ENCODE results near the gene ZNF335. TPM values are rescaled to one million over a fixed set of nuclear protein-coding genes. Genes with fewer than 3 reads are reported as not detected.

The ZNF335 gene
- polyA plus RNA-seq, 1 experiment = 9.9 TPM

DNA sequence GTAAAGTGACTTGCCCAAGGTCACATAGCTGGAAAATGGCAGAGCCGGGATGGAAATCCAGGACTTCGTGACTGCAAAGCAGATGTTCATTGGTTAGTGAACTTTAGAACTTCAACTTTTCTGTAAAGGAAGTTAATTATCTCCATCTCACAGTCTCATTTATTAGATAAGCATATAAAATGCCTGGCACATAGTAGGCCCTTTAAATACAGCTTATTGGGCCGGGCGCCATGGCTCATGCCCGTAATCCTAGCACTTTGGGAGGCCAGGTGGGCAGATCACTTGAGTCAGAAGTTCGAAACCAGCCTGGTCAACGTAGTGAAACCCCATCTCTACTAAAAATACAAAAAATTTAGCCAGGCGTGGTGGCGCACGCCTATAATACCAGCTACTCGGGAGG, 35.0 kb upstream of the ZNF335 start:
- DNase-seq (ENCODE audit: low read depth) = no peak
- TF ChIP-seq, protein P1, sequence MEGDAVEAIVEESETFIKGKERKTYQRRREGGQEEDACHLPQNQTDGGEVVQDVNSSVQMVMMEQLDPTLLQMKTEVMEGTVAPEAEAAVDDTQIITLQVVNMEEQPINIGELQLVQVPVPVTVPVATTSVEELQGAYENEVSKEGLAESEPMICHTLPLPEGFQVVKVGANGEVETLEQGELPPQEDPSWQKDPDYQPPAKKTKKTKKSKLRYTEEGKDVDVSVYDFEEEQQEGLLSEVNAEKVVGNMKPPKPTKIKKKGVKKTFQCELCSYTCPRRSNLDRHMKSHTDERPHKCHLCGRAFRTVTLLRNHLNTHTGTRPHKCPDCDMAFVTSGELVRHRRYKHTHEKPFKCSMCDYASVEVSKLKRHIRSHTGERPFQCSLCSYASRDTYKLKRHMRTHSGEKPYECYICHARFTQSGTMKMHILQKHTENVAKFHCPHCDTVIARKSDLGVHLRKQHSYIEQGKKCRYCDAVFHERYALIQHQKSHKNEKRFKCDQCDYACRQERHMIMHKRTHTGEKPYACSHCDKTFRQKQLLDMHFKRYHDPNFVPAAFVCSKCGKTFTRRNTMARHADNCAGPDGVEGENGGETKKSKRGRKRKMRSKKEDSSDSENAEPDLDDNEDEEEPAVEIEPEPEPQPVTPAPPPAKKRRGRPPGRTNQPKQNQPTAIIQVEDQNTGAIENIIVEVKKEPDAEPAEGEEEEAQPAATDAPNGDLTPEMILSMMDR (IDR thresholded peaks at IDR 0.05; ENCODE audit: insufficient read depth, low read depth, low read length) = no peak
- POLR2A ChIA-PET = no interaction called here
- peaks cover 49% of the 10 kb centered on the region for H3K27me3 ChIP-seq (ENCODE audit: control insufficient read depth, insufficient read depth, low read length)
- CTCF ChIA-PET = interaction anchor here (0.6 to 1.9 kb wide), 2 partner anchors 20 to 368 kb away, joined by 3 to 6 read pairs; no protein-coding TSS in a partner anchor
- no peak overlapping the region for H3K4me3 ChIP-seq (ENCODE audit: low read depth, low read length)
- H3K36me3 ChIP-seq (ENCODE audit: control insufficient read depth, insufficient read depth, low read length) = no peaks in the 10 kb centered on the region

DNA sequence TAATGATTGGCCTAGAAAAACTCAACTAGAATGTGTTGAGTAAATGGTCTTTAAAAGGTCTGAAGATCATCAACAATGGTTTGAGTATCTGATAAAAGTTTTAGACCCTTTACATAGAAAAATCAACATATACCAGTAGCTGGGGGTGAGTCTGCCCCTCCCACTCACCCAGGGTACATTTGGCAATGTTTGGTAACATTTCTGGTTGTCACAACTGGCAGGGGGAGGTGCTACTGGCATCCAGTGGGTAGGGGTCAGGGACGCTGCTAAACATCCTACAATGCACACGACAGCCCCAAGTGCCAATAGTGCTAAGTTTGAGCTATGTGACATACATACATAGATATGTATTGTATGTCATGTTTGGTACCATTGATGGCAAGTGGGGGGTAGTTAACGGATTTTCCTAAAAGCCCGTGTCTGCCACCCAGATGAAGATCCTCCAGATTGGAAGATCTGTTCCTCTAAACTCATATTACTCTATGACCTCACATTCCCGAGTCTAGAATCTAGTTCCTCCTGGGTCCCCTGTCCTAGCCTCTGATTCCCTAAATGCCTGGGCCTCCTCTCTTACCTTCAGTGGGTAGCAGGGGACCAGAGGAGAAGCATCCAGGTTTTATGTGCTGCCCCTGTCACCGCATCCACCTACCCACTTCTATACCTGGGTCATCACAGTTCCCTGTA, 34.2 kb upstream of the ZNF335 start:
- CTCF ChIA-PET = interaction anchor here (0.6 to 3.4 kb wide), 2 partner anchors 8 to 369 kb away, joined by 3 to 25 read pairs; no protein-coding TSS in a partner anchor
- H3K36me3 ChIP-seq (ENCODE audit: control insufficient read depth, insufficient read depth, low read length) = no peaks in the 10 kb centered on the region
- H3K4me3 ChIP-seq (ENCODE audit: low read depth, low read length) = no peak overlapping the region
- TF ChIP-seq, protein P1 (IDR thresholded peaks at IDR 0.05; ENCODE audit: insufficient read depth, low read depth, low read length) = no peak
- POLR2A ChIA-PET = no interaction called here
- no peak for DNase-seq (ENCODE audit: low read depth)
- peaks cover 47% of the 10 kb centered on the region for H3K27me3 ChIP-seq (ENCODE audit: control insufficient read depth, insufficient read depth, low read length)

DNA sequence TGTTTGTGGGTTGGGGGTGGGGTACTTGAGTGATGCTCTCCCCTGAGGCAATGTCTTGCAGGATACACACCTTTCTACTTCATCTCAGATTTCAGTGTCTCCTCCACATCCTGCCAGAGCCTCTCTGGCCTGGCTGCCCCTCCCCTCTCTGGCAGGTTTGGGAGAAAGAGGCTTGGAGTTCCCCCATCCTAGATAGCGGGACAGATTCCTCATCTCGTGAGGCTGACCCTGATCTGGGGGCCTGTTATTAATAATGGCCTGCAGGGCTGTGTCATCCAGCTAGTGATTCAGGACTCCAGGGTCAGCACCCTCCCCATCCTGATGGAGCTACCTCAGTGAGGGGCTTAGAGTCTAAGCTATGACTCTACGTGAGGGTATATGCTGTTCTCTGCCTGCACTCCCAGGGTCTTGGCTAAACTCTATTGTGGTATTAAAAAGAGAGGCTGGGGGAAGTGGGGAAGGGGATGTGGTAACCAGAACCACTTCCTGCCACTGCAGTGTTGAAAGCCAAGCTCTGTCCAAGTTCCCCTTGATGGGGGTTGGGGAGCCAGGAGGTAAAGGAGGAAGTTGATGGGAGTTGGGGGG, 33.0 kb upstream of the ZNF335 start:
- CTCF ChIA-PET = interaction anchor here (0.7 to 3.4 kb wide), 4 partner anchors 9 to 1568 kb away, joined by 3 to 25 read pairs (median 4); no protein-coding TSS in a partner anchor
- TF ChIP-seq, protein P1 (IDR thresholded peaks at IDR 0.05; ENCODE audit: insufficient read depth, low read depth, low read length) = no peak
- H3K4me3 ChIP-seq (ENCODE audit: low read depth, low read length) = no peak overlapping the region
- H3K27me3 ChIP-seq (ENCODE audit: control insufficient read depth, insufficient read depth, low read length) = peaks cover 40% of the 10 kb centered on the region
- DNase-seq (ENCODE audit: low read depth) = no peak
- no peaks in the 10 kb centered on the region for H3K36me3 ChIP-seq (ENCODE audit: control insufficient read depth, insufficient read depth, low read length)
- POLR2A ChIA-PET = no interaction called here

DNA sequence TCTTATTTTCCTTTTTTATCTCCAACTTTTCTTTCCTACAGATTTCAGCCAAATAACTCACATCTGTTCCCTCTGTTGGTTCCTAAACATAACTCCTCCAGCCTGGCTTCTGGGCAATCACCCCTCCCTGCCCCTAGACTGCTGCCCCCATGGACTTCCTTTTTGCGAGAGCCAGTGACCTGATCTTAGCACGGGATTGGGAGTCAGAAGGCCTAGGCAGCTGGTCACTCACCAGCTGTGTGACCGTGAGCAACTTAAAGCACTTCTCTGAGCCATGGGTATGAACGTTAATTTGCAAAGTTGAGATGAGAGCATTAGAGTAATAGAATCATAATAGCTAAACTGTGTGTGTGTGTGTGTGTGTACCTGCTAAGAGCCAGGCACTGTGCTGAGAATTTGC, 32.2 kb upstream of the ZNF335 start:
- Histone ChIP-seq H3K27me3 (ENCODE audit: control insufficient read depth, insufficient read depth, low read length) (peaks cover 36% of the 10 kb centered on the region), H3K36me3 (ENCODE audit: control insufficient read depth, insufficient read depth, low read length) (no peaks in the 10 kb centered on the region), H3K4me3 (ENCODE audit: low read depth, low read length) (no peak overlapping the region)
- TF ChIP-seq, protein P1 (IDR thresholded peaks at IDR 0.05; ENCODE audit: insufficient read depth, low read depth, low read length) = no peak
- DNase-seq (ENCODE audit: low read depth) = no peak
- CTCF ChIA-PET = interaction anchor here (1.0 to 3.4 kb wide), 2 partner anchors 10 to 17 kb away, joined by 3 to 25 read pairs; no protein-coding TSS in a partner anchor
- POLR2A ChIA-PET = no interaction called here

DNA sequence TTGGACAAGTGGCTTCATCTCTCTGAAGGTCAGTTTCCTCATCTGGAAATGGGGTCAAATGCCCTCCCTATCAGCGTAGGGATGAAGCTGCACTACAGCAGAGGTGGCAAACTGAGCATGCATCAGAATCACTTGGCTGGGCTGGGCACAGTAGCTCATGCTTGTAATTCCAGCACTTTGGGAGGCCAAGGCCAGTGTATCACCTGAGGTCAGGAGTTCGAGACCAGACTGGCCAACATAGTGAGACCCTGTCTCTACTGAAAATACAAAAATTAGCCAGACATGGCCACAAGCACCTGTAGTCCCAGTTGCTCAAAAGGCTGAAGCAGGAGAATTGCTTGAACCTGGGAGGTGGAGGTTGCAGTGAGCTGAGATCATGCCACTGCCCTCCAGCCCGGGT, 30.0 kb upstream of the ZNF335 start:
- peaks cover 32% of the 10 kb centered on the region for H3K27me3 ChIP-seq (ENCODE audit: control insufficient read depth, insufficient read depth, low read length)
- ChIA-PET POLR2A (no interaction called here), CTCF (interaction anchor here (1.0 to 4.6 kb wide), 2 partner anchors 11 to 15 kb away, joined by 5 to 30 read pairs; no protein-coding TSS in a partner anchor)
- no peak for DNase-seq (ENCODE audit: low read depth)
- TF ChIP-seq, protein P1 (IDR thresholded peaks at IDR 0.05; ENCODE audit: insufficient read depth, low read depth, low read length) = no peak
- no peaks in the 10 kb centered on the region for H3K36me3 ChIP-seq (ENCODE audit: control insufficient read depth, insufficient read depth, low read length)
- H3K4me3 ChIP-seq (ENCODE audit: low read depth, low read length) = no peak overlapping the region
